CD14-positive monocyte (primary cell): ENCODE measurements around the gene CHAMP1. TPM values are rescaled to one million over a fixed set of nuclear protein-coding genes. Genes with fewer than 3 reads are reported as not detected.

Source experiments
- DNase-seq, 3 donors: peaks; one replicate each; pipeline ENCODE4 v3.0.0-alpha.2; 2011 to 2022
- H2AFZ ChIP-seq: 2 replicates; pipeline ENCODE4 v1.6.0; 2012; ENCODE audit warnings: mild to moderate bottlenecking, low read depth, low read length, inconsistent platforms; ENCODE audit not compliant: insufficient read depth, poor library complexity, severe bottlenecking
- H3K27ac ChIP-seq, 2 donors: 1 replicate in 1 of 2; 2 replicates in 1 of 2; pipeline ENCODE4 v1.5.1; 2012 to 2013; ENCODE audit warnings: low read length in 2 of 2, control low read depth in 1 of 2, inconsistent platforms in 1 of 2, low read depth in 1 of 2, mild to moderate bottlenecking in 1 of 2
- H3K27me3 ChIP-seq, 2 donors: one replicate each; pipeline versions ENCODE4 v1.6.0 to v1.6.1; 2011 to 2013; ENCODE audit warnings: low read length in 2 of 2; ENCODE audit not compliant: control insufficient read depth in 2 of 2, insufficient read depth in 2 of 2
- H3K36me3 ChIP-seq, 2 donors: replicated peaks in 1 of 2; 1 replicate in 1 of 2; 2 replicates in 1 of 2; pipeline versions ENCODE4 v1.5.1 to v1.6.1; 2012 to 2013; ENCODE audit warnings: low read length in 2 of 2, control low read depth in 1 of 2, inconsistent platforms in 1 of 2, mild to moderate bottlenecking in 1 of 2; ENCODE audit not compliant: insufficient read depth in 2 of 2, control insufficient read depth in 1 of 2
- H3K4me1 ChIP-seq, 2 donors: 1 replicate in 1 of 2; 2 replicates in 1 of 2; pipeline versions ENCODE4 v1.5.1 to v1.6.1; 2012 to 2013; ENCODE audit warnings: low read length in 2 of 2, control low read depth in 1 of 2, inconsistent platforms in 1 of 2, mild to moderate bottlenecking in 1 of 2, moderate library complexity in 1 of 2; ENCODE audit not compliant: insufficient read depth in 2 of 2, control insufficient read depth in 1 of 2
- H3K4me2 ChIP-seq: replicated peaks from 2 replicates; pipeline ENCODE3; 2012; ENCODE audit warnings: low read length, moderate library complexity, mild to moderate bottlenecking; ENCODE audit not compliant: poor library complexity, severe bottlenecking; ENCODE audit errors: extremely low read depth
- H3K4me3 ChIP-seq, 3 experiments: fragments of 200-600 bp in 1 of 3; sonication (generic) in 1 of 3; replicated peaks in 1 of 3; 1 replicate in 2 of 3; 2 replicates in 1 of 3; pipeline ENCODE4 v1.5.1; 2011 to 2013; ENCODE audit warnings: low read length in 3 of 3, mild to moderate bottlenecking in 3 of 3, control low read depth in 2 of 3, low read depth in 2 of 3, inconsistent platforms in 1 of 3, moderate library complexity in 1 of 3
- H3K79me2 ChIP-seq: 2 replicates; pipeline ENCODE4 v1.6.0; 2012; ENCODE audit warnings: mild to moderate bottlenecking, control low read depth, inconsistent platforms, low read length, moderate library complexity; ENCODE audit not compliant: insufficient read depth
- H3K9ac ChIP-seq: 2 replicates; pipeline ENCODE4 v1.6.0; 2017; ENCODE audit warnings: low read length, mild to moderate bottlenecking; ENCODE audit not compliant: insufficient read depth, poor library complexity, severe bottlenecking
- H3K9me3 ChIP-seq, 2 donors: replicated peaks in 1 of 2; 1 replicate in 1 of 2; 2 replicates in 1 of 2; pipeline versions ENCODE4 v1.5.1 to v1.6.1; 2012 to 2013; ENCODE audit warnings: low read length in 2 of 2, control low read depth in 1 of 2; ENCODE audit not compliant: control insufficient read depth in 1 of 2, insufficient read depth in 1 of 2
- H4K20me1 ChIP-seq: 2 replicates; pipeline ENCODE4 v1.6.0; 2012; ENCODE audit warnings: mild to moderate bottlenecking, low read length, control low read depth, moderate library complexity; ENCODE audit not compliant: insufficient read depth
- H3K27ac Mint-ChIP-seq, 7 donors: one replicate each; pipeline ENCODE4 v1.8.0; 2020; ENCODE audit warnings: mild to moderate bottlenecking in 7 of 7, mixed read lengths in 7 of 7, moderate library complexity in 6 of 7, inconsistent platforms in 2 of 7
- H3K27me3 Mint-ChIP-seq, 3 donors: one replicate each; pipeline ENCODE4 v1.8.0; 2021 to 2022; ENCODE audit warnings: low read depth in 3 of 3, mild to moderate bottlenecking in 3 of 3, mixed read lengths in 3 of 3, moderate library complexity in 3 of 3, inconsistent platforms in 1 of 3
- H3K36me3 Mint-ChIP-seq, 2 donors: one replicate each; pipeline ENCODE4 v1.8.0; 2020; ENCODE audit warnings: mixed read lengths in 2 of 2, inconsistent platforms in 1 of 2, mild to moderate bottlenecking in 1 of 2
- H3K4me1 Mint-ChIP-seq: one replicate; pipeline ENCODE4 v1.8.0; 2020; ENCODE audit warnings: mild to moderate bottlenecking, mixed read lengths
- H3K4me3 Mint-ChIP-seq, 2 donors: one replicate each; pipeline ENCODE4 v1.8.0; 2020; ENCODE audit warnings: mild to moderate bottlenecking in 2 of 2, mixed read lengths in 2 of 2, moderate library complexity in 1 of 2
- H3K9me3 Mint-ChIP-seq, 7 donors: one replicate each; pipeline ENCODE4 v1.8.0; 2020 to 2022; ENCODE audit warnings: mixed read lengths in 7 of 7, mild to moderate bottlenecking in 6 of 7, moderate library complexity in 6 of 7, inconsistent platforms in 2 of 7
- WGBS: methylation state at CpG from one replicate; pipeline ENCODE4 v1.1.5; 2013; ENCODE audit warnings: missing lambda C conversion rate; ENCODE audit not compliant: insufficient coverage; 5-methylcytosine and 5-hydroxymethylcytosine counted together
- intact Hi-C, 2 donors: fragments of 100-400 bp; cut with micrococcal nuclease; formaldehyde crosslinking; loops; one replicate each; pipeline versions ENCODE4 v1.15.0 to v1.15.1; 2023
- polyA plus RNA-seq, 3 donors: library from polyadenylated mRNA; depleted of rRNA in 1 of 3; unstranded in 2 of 3; stranded (reverse) in 1 of 3; fragments of 300-500 nt in 2 of 3; fragments of >200 nt in 1 of 3; fragmentation: Illumina TruSeq in 2 of 3; gene quantifications; 1 replicate in 2 of 3; 2 replicates in 1 of 3; pipeline ENCODE4 v1.2.3, GENCODE V29; 2012 to 2021
- TF ChIP-seq, protein P1 (sequence below): fragments of 200-600 bp; IDR thresholded peaks from one replicate; pipeline ENCODE4 v1.8.0; 2022; ENCODE audit warnings: antibody characterized with exemption, mild to moderate bottlenecking

The CHAMP1 gene
- polyA plus RNA-seq, 3 donors = 8.9 to 12.9 (median 9.2) TPM

DNA sequence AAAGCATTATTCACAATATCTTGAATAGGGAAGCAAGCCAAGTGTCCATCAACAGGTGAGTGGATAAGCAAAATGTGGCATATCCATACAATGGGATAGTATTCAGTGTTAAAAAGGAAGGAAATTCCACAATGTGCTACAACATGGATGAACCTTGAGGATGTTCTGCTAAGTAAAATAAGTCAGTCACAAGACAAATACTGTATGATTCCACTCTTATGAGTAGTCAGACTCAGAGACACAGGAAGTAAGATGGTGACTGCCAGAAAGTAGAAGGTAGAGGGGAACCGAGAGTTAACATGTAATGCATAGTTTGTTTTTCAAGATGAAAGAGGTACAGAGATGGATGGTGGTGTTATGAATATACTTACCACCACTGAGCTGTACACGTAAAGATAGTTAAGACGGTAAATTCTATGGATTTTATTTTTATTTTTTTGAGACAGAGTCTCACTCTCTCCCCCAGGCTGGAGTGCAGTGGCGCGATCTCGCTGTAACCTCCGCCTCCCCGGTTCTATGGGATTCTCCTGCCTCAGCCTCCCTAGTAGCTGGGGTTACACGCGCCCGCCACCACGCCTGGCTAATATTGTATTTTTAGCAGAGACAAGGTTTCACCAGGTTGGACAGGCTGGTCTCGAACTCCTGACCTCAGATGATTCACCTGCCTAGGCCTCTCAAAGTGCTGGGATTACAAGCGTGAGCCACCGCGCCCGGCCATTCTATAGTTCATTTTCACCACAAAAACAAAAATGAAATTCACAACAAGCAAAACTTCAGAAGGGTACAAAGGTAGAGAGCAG lies 1.0 kb upstream of the CHAMP1 start:
- DNase-seq = no peak
- Mint-ChIP-seq H3K27me3 (no peaks in the 10 kb centered on the region), H3K4me1 (peaks cover 30% of the 10 kb centered on the region), H3K36me3 (peaks cover 1 to 13% of the 10 kb centered on the region in 2 donors), H3K27ac (peak overlapping the region; percentile 83 to 96 (median 91)), H3K4me3 (peak overlapping the region; percentile 85 to 86), H3K9me3 (no peaks in the 10 kb centered on the region)
- 98% methylated on average over 8 of the region's 17 CpGs for WGBS
- Histone ChIP-seq H3K36me3 (no peaks in the 10 kb centered on the region), H3K27ac (peak overlapping the region in 1 of 2 donors; percentile 82), H3K79me2 (peaks cover 38% of the 10 kb centered on the region), H3K4me2 (peak overlapping the region; percentile 84), H3K9ac (peak overlapping the region; percentile 87), H3K9me3 (no peaks in the 10 kb centered on the region), H2AFZ (peak overlapping the region; percentile 89), H3K4me3 (peak overlapping the region in 2 of 3 experiments; percentile 83 to 97), H3K4me1 (peaks cover 18 to 42% of the 10 kb centered on the region in 2 donors), H3K27me3 (no peaks in the 10 kb centered on the region), H4K20me1 (peaks cover 21% of the 10 kb centered on the region)
- TF ChIP-seq, protein P1, sequence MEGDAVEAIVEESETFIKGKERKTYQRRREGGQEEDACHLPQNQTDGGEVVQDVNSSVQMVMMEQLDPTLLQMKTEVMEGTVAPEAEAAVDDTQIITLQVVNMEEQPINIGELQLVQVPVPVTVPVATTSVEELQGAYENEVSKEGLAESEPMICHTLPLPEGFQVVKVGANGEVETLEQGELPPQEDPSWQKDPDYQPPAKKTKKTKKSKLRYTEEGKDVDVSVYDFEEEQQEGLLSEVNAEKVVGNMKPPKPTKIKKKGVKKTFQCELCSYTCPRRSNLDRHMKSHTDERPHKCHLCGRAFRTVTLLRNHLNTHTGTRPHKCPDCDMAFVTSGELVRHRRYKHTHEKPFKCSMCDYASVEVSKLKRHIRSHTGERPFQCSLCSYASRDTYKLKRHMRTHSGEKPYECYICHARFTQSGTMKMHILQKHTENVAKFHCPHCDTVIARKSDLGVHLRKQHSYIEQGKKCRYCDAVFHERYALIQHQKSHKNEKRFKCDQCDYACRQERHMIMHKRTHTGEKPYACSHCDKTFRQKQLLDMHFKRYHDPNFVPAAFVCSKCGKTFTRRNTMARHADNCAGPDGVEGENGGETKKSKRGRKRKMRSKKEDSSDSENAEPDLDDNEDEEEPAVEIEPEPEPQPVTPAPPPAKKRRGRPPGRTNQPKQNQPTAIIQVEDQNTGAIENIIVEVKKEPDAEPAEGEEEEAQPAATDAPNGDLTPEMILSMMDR = no peak
- intact Hi-C loops = no loop called here

DNA sequence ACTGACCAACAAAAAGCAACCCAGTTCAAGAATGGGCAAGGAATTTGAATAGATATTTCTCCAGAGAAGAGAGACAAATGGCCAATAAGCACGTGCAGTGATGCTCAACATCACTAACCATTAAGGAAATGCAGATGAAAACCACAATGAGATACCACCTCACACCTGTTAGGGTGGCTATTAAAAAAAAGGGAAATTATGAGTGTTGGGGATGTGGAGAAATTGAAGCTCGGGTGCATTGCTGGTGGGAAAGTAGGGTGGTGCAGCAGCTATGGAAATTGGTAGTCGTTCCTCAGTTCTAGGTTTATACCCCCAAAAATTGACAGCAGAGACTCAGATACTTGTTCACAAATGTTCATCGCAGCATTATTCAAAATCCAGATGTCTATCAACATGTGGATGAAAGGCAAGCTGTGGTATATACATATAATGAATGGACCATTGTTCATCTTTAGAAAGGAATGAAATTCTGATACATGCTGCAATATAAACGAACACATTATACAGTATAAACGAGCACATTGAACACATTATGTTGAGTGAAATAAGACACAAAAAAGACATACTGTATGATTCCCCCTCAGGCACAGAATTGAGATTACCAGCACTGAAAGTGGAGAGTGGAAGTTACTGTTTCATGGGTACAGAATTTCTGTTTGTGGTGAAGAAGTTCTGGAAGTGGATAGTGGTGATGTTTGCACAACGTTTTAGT lies 927 bp downstream of the CHAMP1 start:
- Mint-ChIP-seq H3K27me3 (no peaks in the 10 kb centered on the region), H3K27ac (peak overlapping the region; percentile 47 to 89 (median 79)), H3K4me3 (peak overlapping the region; percentile 85 to 92), H3K9me3 (no peaks in the 10 kb centered on the region), H3K4me1 (peaks cover 46% of the 10 kb centered on the region), H3K36me3 (peaks cover 10 to 24% of the 10 kb centered on the region in 2 donors)
- H4K20me1 ChIP-seq = peaks cover 41% of the 10 kb centered on the region
- H2AFZ ChIP-seq = peak overlapping the region; percentile 89
- H3K36me3 ChIP-seq = peaks cover 0 to 11% of the 10 kb centered on the region in 2 donors
- TF ChIP-seq, protein P1 = no peak
- H3K27ac ChIP-seq = peak overlapping the region in 1 of 2 donors; percentile 82
- H3K9ac ChIP-seq = peak overlapping the region; percentile 87
- peaks cover 18 to 43% of the 10 kb centered on the region in 2 donors for H3K4me1 ChIP-seq
- intact Hi-C loops = no loop called here
- H3K9me3 ChIP-seq = no peaks in the 10 kb centered on the region
- H3K4me3 ChIP-seq = peak overlapping the region; percentile 58 to 97 (median 83)
- DNase-seq = no peak
- H3K4me2 ChIP-seq = peak overlapping the region; percentile 84
- WGBS = no CpG with 5 or more reads among the region's 7 CpGs
- peaks cover 58% of the 10 kb centered on the region for H3K79me2 ChIP-seq
- H3K27me3 ChIP-seq = no peaks in the 10 kb centered on the region
